ENCODE data around the gene COL28A1.
"Not testable (repeated sequence)": the region's sequence is repeated elsewhere in the genome, so short reads cannot be mapped to it uniquely, and the experiment has no call there.

Gene COL28A1

GRCh38 chr7:7408001-7408770 lies 127.5 kb downstream of the COL28A1 start:
- no peak for DNase-seq

- DNase-seq = no peak
Observed at GRCh38 chr7:7405461-7405860, 130.2 kb downstream of the COL28A1 start.

- no peak for DNase-seq
Observed at GRCh38 chr7:7399707-7400106, 136.0 kb downstream of the COL28A1 start.

- no peak for DNase-seq
Observed at GRCh38 chr7:7395785-7396184, 139.9 kb downstream of the COL28A1 start.

GRCh38 chr7:7388164-7388563 lies 147.5 kb downstream of the COL28A1 start:
- DNase-seq = not testable (repeated sequence)

- no peak for DNase-seq
Observed at GRCh38 chr7:7385421-7385820, 150.3 kb downstream of the COL28A1 start.

GRCh38 chr7:7384228-7384627 lies 151.4 kb downstream of the COL28A1 start:
- DNase-seq = no peak

GRCh38 chr7:7375538-7375937 lies 160.1 kb downstream of the COL28A1 start:
- no peak for DNase-seq

- no peak for DNase-seq
Observed at GRCh38 chr7:7370076-7370475, 165.6 kb downstream of the COL28A1 start.

- DNase-seq = no peak
Observed at GRCh38 chr7:7369134-7369533, 166.5 kb downstream of the COL28A1 start.

- DNase-seq = no peak
Observed at GRCh38 chr7:7354674-7355073, 181.0 kb downstream of the COL28A1 start.

GRCh38 chr7:7352845-7353244 lies 182.8 kb downstream of the COL28A1 start:
- no peak for DNase-seq

- DNase-seq = no peak
Observed at GRCh38 chr7:7351832-7352231, 183.8 kb downstream of the COL28A1 start.

GRCh38 chr7:7351156-7351555 lies 184.5 kb downstream of the COL28A1 start:
- no peak for DNase-seq

GRCh38 chr7:7349156-7349555 lies 186.5 kb downstream of the COL28A1 start:
- no peak for DNase-seq

- no peak for DNase-seq
Observed at GRCh38 chr7:7347045-7347444, 188.6 kb downstream of the COL28A1 start.

GRCh38 chr7:7344583-7344982 lies 191.1 kb downstream of the COL28A1 start:
- no peak for DNase-seq

- no peak for DNase-seq
Observed at GRCh38 chr7:7335909-7336308, 199.8 kb downstream of the COL28A1 start.

GRCh38 chr7:7335215-7335614 lies 200.5 kb downstream of the COL28A1 start:
- DNase-seq = no peak

GRCh38 chr7:7333610-7334009 lies 202.1 kb downstream of the COL28A1 start:
- no peak for DNase-seq

- DNase-seq = no peak
Observed at GRCh38 chr7:7331523-7331922, 204.2 kb downstream of the COL28A1 start.

GRCh38 chr7:7330997-7331396 lies 204.7 kb downstream of the COL28A1 start:
- DNase-seq = no peak

GRCh38 chr7:7329326-7329725 lies 206.3 kb downstream of the COL28A1 start:
- no peak for DNase-seq

- no peak for DNase-seq
Observed at GRCh38 chr7:7327423-7327822, 208.2 kb downstream of the COL28A1 start.

GRCh38 chr7:7324698-7325097 lies 211.0 kb downstream of the COL28A1 start:
- no peak for DNase-seq

Measured in HCEC 1CT (cell line).